BE2C (cell line): ENCODE measurements around the gene DYNC2H1.
"Not testable (repeated sequence)": the region's sequence is repeated elsewhere in the genome, so short reads cannot be mapped to it uniquely, and the experiment has no call there.

Experiments used
- DNase-seq: peaks from one replicate; pipeline ENCODE4 v3.0.0-alpha.2; 2020
- H3K27me3 ChIP-seq: fragments of 250-450 bp; sonication (Bioruptor Pico); 2 replicates; pipeline ENCODE4 v1.5.1; 2020; ENCODE audit warnings: mild to moderate bottlenecking
- H3K36me3 ChIP-seq: fragments of 250-450 bp; sonication (Bioruptor Pico); 2 replicates; pipeline ENCODE4 v1.5.1; 2020; ENCODE audit warnings: mild to moderate bottlenecking
- H3K4me1 ChIP-seq: fragments of 250-450 bp; sonication (Bioruptor Pico); 2 replicates; pipeline ENCODE4 v1.5.1; 2020
- H3K4me3 ChIP-seq: 2 replicates; pipeline ENCODE4 v1.5.1; 2011; ENCODE audit warnings: low read depth, low read length
- H3K9me3 ChIP-seq: fragments of 250-450 bp; sonication (Bioruptor Pico); 2 replicates; pipeline ENCODE4 v1.5.1; 2020
- CTCF ChIP-seq: IDR thresholded peaks from 2 replicates; pipeline ENCODE4 v1.5.1; 2012; ENCODE audit warnings: mild to moderate bottlenecking, low read depth, low read length

Gene DYNC2H1

GRCh38 chr11:103370076-103370475 lies 260.9 kb downstream of the DYNC2H1 start:
- Histone ChIP-seq H3K27me3 (no peaks in the 10 kb centered on the region), H3K4me3 (no peak overlapping the region), H3K36me3 (no peaks in the 10 kb centered on the region), H3K9me3 (no peaks in the 10 kb centered on the region), H3K4me1 (no peaks in the 10 kb centered on the region)
- no peak for TF ChIP-seq CTCF
- no peak for DNase-seq

GRCh38 chr11:103372906-103373305 lies 263.7 kb downstream of the DYNC2H1 start:
- H3K4me3 ChIP-seq: no peak overlapping the region
- DNase-seq: no peak
- H3K9me3 ChIP-seq: no peaks in the 10 kb centered on the region
- H3K27me3 ChIP-seq: no peaks in the 10 kb centered on the region
- H3K4me1 ChIP-seq: no peaks in the 10 kb centered on the region
- H3K36me3 ChIP-seq: no peaks in the 10 kb centered on the region
- TF ChIP-seq CTCF: no peak

GRCh38 chr11:103374227-103374626 lies 265.0 kb downstream of the DYNC2H1 start:
- H3K4me3 ChIP-seq, DNase-seq, H3K36me3 ChIP-seq, H3K9me3 ChIP-seq, H3K27me3 ChIP-seq, H3K4me1 ChIP-seq: not testable (repeated sequence)

GRCh38 chr11:103378931-103379330 lies 269.7 kb downstream of the DYNC2H1 start:
- H3K9me3 ChIP-seq: no peaks in the 10 kb centered on the region
- H3K36me3 ChIP-seq: no peaks in the 10 kb centered on the region
- DNase-seq: no peak
- H3K27me3 ChIP-seq: no peaks in the 10 kb centered on the region
- TF ChIP-seq CTCF: no peak
- H3K4me3 ChIP-seq: no peak overlapping the region
- no peaks in the 10 kb centered on the region for H3K4me1 ChIP-seq

GRCh38 chr11:103380031-103380430 lies 270.8 kb downstream of the DYNC2H1 start:
- Histone ChIP-seq H3K9me3 (no peaks in the 10 kb centered on the region), H3K4me1 (no peaks in the 10 kb centered on the region), H3K4me3 (no peak overlapping the region), H3K36me3 (no peaks in the 10 kb centered on the region), H3K27me3 (no peaks in the 10 kb centered on the region)
- TF ChIP-seq CTCF: no peak
- DNase-seq: no peak

- H3K27me3 ChIP-seq: no peaks in the 10 kb centered on the region
- TF ChIP-seq CTCF: no peak
- no peak overlapping the region for H3K4me3 ChIP-seq
- H3K9me3 ChIP-seq: no peaks in the 10 kb centered on the region
- DNase-seq: no peak
- no peaks in the 10 kb centered on the region for H3K36me3 ChIP-seq
- H3K4me1 ChIP-seq: no peaks in the 10 kb centered on the region
Measured at GRCh38 chr11:103384652-103385051, 275.4 kb downstream of the DYNC2H1 start.

- H3K9me3 ChIP-seq: no peaks in the 10 kb centered on the region; the same call in 1 of the 2 replicates
- no peaks in the 10 kb centered on the region for H3K4me1 ChIP-seq
- H3K4me3 ChIP-seq: no peak overlapping the region
- no peak for TF ChIP-seq CTCF
- DNase-seq: no peak
- no peaks in the 10 kb centered on the region for H3K36me3 ChIP-seq
- H3K27me3 ChIP-seq: no peaks in the 10 kb centered on the region
Measured at GRCh38 chr11:103395612-103396011, 286.4 kb downstream of the DYNC2H1 start.
